Liver (tissue), 3 donors: ENCODE measurements around the gene TMEM161A.

Source experiments
- EGR1 ChIP-seq, 2 donors: IDR thresholded peaks; 2 replicates each; pipeline ENCODE4 v1.6.1; 2016 to 2018; ENCODE audit warnings: antibody characterized with exemption in 2 of 2, low read depth in 2 of 2
- GABPA ChIP-seq, 2 donors: IDR thresholded peaks in 1 of 2; conservative IDR thresholded peaks in 1 of 2; 2 replicates each; pipeline ENCODE4 v1.6.1; 2016; ENCODE audit warnings: antibody characterized with exemption in 2 of 2, mild to moderate bottlenecking in 1 of 2, moderate library complexity in 1 of 2
- JUND ChIP-seq, 2 donors: IDR thresholded peaks; 2 replicates each; pipeline ENCODE4 v1.6.1; 2016; ENCODE audit warnings: antibody characterized with exemption in 2 of 2
- RAD21 ChIP-seq, 2 donors: IDR thresholded peaks; 2 replicates each; pipeline ENCODE4 v1.6.1; 2016; ENCODE audit warnings: antibody characterized with exemption in 2 of 2, mild to moderate bottlenecking in 2 of 2
- SP1 ChIP-seq: IDR thresholded peaks from 2 replicates; pipeline ENCODE4 v1.6.1; 2018; ENCODE audit warnings: antibody characterized with exemption, mild to moderate bottlenecking
- TAF1 ChIP-seq: conservative IDR thresholded peaks from 2 replicates; pipeline ENCODE4 v1.6.1; 2016; ENCODE audit warnings: antibody characterized with exemption, mild to moderate bottlenecking
- YY1 ChIP-seq: IDR thresholded peaks from 2 replicates; pipeline ENCODE4 v1.6.1; 2016; ENCODE audit warnings: antibody characterized with exemption, mild to moderate bottlenecking
- TF ChIP-seq, protein P1 (sequence below): fragments of 150-350 bp; IDR thresholded peaks from 2 replicates; pipeline ENCODE4 v1.5.1; 2017; ENCODE audit warnings: improper control_type of control experiment, low read depth, low read length; ENCODE audit not compliant: missing input control
- TF ChIP-seq, protein P2 (sequence below): IDR thresholded peaks from 2 replicates; pipeline ENCODE4 v1.6.1; 2016; ENCODE audit warnings: antibody characterized with exemption, mild to moderate bottlenecking
- TF ChIP-seq, protein P3 (sequence below): IDR thresholded peaks from 2 replicates; pipeline ENCODE4 v1.6.1; 2016; ENCODE audit warnings: antibody characterized with exemption
- donor health status: healthy.
- donor health status: healthy.

DNA sequence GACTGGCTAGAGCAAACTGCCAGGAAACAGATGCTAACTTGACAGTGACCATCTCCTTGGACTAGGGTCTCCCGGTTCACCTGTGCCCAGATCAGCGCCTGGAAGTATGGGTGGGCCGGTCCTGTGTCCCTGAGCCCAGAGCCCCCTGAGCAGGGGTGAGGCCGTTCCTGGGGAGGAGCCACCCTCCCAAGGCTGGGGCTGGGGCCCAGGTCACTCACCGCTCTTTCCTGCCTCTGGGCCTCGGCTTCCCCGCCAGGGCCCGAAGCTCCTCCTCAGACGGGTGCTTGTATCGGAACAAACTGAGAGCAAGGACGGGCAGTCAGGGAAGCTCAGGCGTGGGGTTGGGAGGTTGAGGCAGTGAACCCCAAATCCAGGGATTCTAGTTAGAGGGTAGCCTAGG lies 5.4 kb downstream of the TMEM161A start:
- TF ChIP-seq, protein P1, sequence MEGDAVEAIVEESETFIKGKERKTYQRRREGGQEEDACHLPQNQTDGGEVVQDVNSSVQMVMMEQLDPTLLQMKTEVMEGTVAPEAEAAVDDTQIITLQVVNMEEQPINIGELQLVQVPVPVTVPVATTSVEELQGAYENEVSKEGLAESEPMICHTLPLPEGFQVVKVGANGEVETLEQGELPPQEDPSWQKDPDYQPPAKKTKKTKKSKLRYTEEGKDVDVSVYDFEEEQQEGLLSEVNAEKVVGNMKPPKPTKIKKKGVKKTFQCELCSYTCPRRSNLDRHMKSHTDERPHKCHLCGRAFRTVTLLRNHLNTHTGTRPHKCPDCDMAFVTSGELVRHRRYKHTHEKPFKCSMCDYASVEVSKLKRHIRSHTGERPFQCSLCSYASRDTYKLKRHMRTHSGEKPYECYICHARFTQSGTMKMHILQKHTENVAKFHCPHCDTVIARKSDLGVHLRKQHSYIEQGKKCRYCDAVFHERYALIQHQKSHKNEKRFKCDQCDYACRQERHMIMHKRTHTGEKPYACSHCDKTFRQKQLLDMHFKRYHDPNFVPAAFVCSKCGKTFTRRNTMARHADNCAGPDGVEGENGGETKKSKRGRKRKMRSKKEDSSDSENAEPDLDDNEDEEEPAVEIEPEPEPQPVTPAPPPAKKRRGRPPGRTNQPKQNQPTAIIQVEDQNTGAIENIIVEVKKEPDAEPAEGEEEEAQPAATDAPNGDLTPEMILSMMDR = no peak
- TF ChIP-seq EGR1 (IDR thresholded peaks at IDR 0.05; ENCODE audit: low read depth in 2 of 2) (no peak), RAD21 (IDR thresholded peaks at IDR 0.05) (no peak), SP1 (no peak), YY1 (no peak), GABPA (IDR thresholded peaks at IDR 0.05 in 1 of 2, conservative IDR thresholded peaks at IDR 0.05 in 1 of 2) (no peak), JUND (IDR thresholded peaks at IDR 0.05) (no peak), TAF1 (no peak)
- TF ChIP-seq, protein P2, sequence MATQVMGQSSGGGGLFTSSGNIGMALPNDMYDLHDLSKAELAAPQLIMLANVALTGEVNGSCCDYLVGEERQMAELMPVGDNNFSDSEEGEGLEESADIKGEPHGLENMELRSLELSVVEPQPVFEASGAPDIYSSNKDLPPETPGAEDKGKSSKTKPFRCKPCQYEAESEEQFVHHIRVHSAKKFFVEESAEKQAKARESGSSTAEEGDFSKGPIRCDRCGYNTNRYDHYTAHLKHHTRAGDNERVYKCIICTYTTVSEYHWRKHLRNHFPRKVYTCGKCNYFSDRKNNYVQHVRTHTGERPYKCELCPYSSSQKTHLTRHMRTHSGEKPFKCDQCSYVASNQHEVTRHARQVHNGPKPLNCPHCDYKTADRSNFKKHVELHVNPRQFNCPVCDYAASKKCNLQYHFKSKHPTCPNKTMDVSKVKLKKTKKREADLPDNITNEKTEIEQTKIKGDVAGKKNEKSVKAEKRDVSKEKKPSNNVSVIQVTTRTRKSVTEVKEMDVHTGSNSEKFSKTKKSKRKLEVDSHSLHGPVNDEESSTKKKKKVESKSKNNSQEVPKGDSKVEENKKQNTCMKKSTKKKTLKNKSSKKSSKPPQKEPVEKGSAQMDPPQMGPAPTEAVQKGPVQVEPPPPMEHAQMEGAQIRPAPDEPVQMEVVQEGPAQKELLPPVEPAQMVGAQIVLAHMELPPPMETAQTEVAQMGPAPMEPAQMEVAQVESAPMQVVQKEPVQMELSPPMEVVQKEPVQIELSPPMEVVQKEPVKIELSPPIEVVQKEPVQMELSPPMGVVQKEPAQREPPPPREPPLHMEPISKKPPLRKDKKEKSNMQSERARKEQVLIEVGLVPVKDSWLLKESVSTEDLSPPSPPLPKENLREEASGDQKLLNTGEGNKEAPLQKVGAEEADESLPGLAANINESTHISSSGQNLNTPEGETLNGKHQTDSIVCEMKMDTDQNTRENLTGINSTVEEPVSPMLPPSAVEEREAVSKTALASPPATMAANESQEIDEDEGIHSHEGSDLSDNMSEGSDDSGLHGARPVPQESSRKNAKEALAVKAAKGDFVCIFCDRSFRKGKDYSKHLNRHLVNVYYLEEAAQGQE = no peak
- TF ChIP-seq, protein P3, sequence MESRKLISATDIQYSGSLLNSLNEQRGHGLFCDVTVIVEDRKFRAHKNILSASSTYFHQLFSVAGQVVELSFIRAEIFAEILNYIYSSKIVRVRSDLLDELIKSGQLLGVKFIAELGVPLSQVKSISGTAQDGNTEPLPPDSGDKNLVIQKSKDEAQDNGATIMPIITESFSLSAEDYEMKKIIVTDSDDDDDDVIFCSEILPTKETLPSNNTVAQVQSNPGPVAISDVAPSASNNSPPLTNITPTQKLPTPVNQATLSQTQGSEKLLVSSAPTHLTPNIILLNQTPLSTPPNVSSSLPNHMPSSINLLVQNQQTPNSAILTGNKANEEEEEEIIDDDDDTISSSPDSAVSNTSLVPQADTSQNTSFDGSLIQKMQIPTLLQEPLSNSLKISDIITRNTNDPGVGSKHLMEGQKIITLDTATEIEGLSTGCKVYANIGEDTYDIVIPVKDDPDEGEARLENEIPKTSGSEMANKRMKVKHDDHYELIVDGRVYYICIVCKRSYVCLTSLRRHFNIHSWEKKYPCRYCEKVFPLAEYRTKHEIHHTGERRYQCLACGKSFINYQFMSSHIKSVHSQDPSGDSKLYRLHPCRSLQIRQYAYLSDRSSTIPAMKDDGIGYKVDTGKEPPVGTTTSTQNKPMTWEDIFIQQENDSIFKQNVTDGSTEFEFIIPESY = no peak
